HEK293 (cell line): ENCODE data around the gene ZNF576.
A peak's percentile ranks its signal among the peaks of the same experiment; 100 is the strongest.

Source experiments
- BCL11A ChIP-seq: fragments of 450-650 bp; formaldehyde crosslinking; IDR thresholded peaks from 2 replicates; pipeline ENCODE4 v1.5.1; 2016; ENCODE audit warnings: low read depth, missing biosample characterization, missing genetic modification characterization
- BCL6B ChIP-seq: fragments of 450-650 bp; formaldehyde crosslinking; IDR thresholded peaks from 2 replicates; pipeline ENCODE4 v1.5.1; 2017; ENCODE audit warnings: missing biosample characterization, missing genetic modification characterization
- GLI4 ChIP-seq: fragments of 450-650 bp; formaldehyde crosslinking; IDR thresholded peaks from 2 replicates; pipeline ENCODE4 v1.5.1; 2016; ENCODE audit warnings: missing biosample characterization, missing genetic modification characterization
- HOXA7 ChIP-seq: sonication (generic); formaldehyde crosslinking; IDR thresholded peaks from 2 replicates; pipeline ENCODE4 v1.8.1; 2022; ENCODE audit warnings: missing genetic modification reagents, borderline replicate concordance
- IKZF3 ChIP-seq: fragments of 450-650 bp; IDR thresholded peaks from 2 replicates; pipeline ENCODE4 v1.5.0; 2018; ENCODE audit warnings: missing biosample characterization, mild to moderate bottlenecking, missing genetic modification characterization, moderate library complexity
- KLF17 ChIP-seq: fragments of 450-650 bp; formaldehyde crosslinking; IDR thresholded peaks from 2 replicates; pipeline ENCODE4 v1.5.1; 2016; ENCODE audit warnings: missing biosample characterization, missing genetic modification characterization
- PRDM10 ChIP-seq: fragments of 450-650 bp; formaldehyde crosslinking; IDR thresholded peaks from 2 replicates; pipeline ENCODE4 v1.5.1; 2016; ENCODE audit warnings: missing biosample characterization, missing genetic modification characterization
- ZBTB10 ChIP-seq: fragments of 450-650 bp; formaldehyde crosslinking; IDR thresholded peaks from 2 replicates; pipeline ENCODE4 v1.5.1; 2016; ENCODE audit warnings: missing biosample characterization, missing genetic modification characterization
- ZFP69B ChIP-seq: fragments of 450-650 bp; formaldehyde crosslinking; IDR thresholded peaks from 2 replicates; pipeline ENCODE4 v1.5.1; 2016; ENCODE audit warnings: missing biosample characterization, missing genetic modification characterization
- ZNF202 ChIP-seq: fragments of 450-650 bp; formaldehyde crosslinking; IDR thresholded peaks from 2 replicates; pipeline ENCODE4 v1.5.1; 2016; ENCODE audit warnings: missing biosample characterization, missing genetic modification characterization, borderline replicate concordance
- ZNF214 ChIP-seq: fragments of 450-650 bp; formaldehyde crosslinking; IDR thresholded peaks from 2 replicates; pipeline ENCODE4 v1.5.1; 2017; ENCODE audit warnings: missing biosample characterization, mild to moderate bottlenecking, missing genetic modification characterization, borderline replicate concordance
- ZNF239 ChIP-seq: fragments of 450-650 bp; formaldehyde crosslinking; IDR thresholded peaks from 2 replicates; pipeline ENCODE4 v1.5.1; 2016; ENCODE audit warnings: missing biosample characterization, missing genetic modification characterization
- ZNF362 ChIP-seq: fragments of 450-650 bp; formaldehyde crosslinking; IDR thresholded peaks from 2 replicates; pipeline ENCODE4 v1.5.1; 2016; ENCODE audit warnings: missing biosample characterization, missing genetic modification characterization
- ZNF501 ChIP-seq: fragments of 450-650 bp; formaldehyde crosslinking; IDR thresholded peaks from 2 replicates; pipeline ENCODE4 v1.5.1; 2016; ENCODE audit warnings: missing biosample characterization, missing genetic modification characterization
- ZNF521 ChIP-seq: fragments of 450-650 bp; formaldehyde crosslinking; IDR thresholded peaks from 2 replicates; pipeline ENCODE4 v1.5.1; 2017; ENCODE audit warnings: missing biosample characterization, mild to moderate bottlenecking, missing genetic modification characterization
- ZNF561 ChIP-seq: fragments of 450-650 bp; IDR thresholded peaks from 2 replicates; pipeline ENCODE4 v1.5.1; 2018; ENCODE audit warnings: missing biosample characterization, missing genetic modification characterization, borderline replicate concordance
- TF ChIP-seq, protein P1 (sequence below): fragments of 450-650 bp; formaldehyde crosslinking; IDR thresholded peaks from 2 replicates; pipeline ENCODE4 v1.5.1; 2016; ENCODE audit warnings: missing biosample characterization, missing genetic modification characterization
- TF ChIP-seq, protein P2 (sequence below): fragments of 450-650 bp; formaldehyde crosslinking; IDR thresholded peaks from 2 replicates; pipeline ENCODE4 v1.5.1; 2017; ENCODE audit warnings: missing biosample characterization, missing genetic modification characterization
- TF ChIP-seq, protein P3 (sequence below): fragments of 450-650 bp; formaldehyde crosslinking; conservative IDR thresholded peaks from 2 replicates; pipeline ENCODE4 v1.5.1; 2016; ENCODE audit warnings: low read depth, missing biosample characterization, missing genetic modification characterization

The ZNF576 gene

GRCh38 chr19:43619262-43620060 lies 23.1 kb downstream of the ZNF576 start, which contains the start of gene ZNF428 (continued):
- TF ChIP-seq, protein P1, sequence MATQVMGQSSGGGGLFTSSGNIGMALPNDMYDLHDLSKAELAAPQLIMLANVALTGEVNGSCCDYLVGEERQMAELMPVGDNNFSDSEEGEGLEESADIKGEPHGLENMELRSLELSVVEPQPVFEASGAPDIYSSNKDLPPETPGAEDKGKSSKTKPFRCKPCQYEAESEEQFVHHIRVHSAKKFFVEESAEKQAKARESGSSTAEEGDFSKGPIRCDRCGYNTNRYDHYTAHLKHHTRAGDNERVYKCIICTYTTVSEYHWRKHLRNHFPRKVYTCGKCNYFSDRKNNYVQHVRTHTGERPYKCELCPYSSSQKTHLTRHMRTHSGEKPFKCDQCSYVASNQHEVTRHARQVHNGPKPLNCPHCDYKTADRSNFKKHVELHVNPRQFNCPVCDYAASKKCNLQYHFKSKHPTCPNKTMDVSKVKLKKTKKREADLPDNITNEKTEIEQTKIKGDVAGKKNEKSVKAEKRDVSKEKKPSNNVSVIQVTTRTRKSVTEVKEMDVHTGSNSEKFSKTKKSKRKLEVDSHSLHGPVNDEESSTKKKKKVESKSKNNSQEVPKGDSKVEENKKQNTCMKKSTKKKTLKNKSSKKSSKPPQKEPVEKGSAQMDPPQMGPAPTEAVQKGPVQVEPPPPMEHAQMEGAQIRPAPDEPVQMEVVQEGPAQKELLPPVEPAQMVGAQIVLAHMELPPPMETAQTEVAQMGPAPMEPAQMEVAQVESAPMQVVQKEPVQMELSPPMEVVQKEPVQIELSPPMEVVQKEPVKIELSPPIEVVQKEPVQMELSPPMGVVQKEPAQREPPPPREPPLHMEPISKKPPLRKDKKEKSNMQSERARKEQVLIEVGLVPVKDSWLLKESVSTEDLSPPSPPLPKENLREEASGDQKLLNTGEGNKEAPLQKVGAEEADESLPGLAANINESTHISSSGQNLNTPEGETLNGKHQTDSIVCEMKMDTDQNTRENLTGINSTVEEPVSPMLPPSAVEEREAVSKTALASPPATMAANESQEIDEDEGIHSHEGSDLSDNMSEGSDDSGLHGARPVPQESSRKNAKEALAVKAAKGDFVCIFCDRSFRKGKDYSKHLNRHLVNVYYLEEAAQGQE (tag by site-specific recombination): 0 out of 2 replicates have a peak, but pooled peaks have one; percentile 44
- TF ChIP-seq BCL11A (tag by site-specific recombination) (no peak), KLF17 (tag by site-specific recombination) (peak; percentile 27; the same call in 1 of the 2 replicates), ZNF501 (tag by site-specific recombination) (peak; percentile 75; the same call in 1 of the 2 replicates), PRDM10 (tag by site-specific recombination) (peak; percentile 100), BCL6B (tag by site-specific recombination) (no peak), GLI4 (no peak), IKZF3 (peak; percentile 98), ZBTB10 (peak; percentile 11), ZNF239 (tag by site-specific recombination) (no peak), ZNF362 (tag by site-specific recombination) (no peak), ZNF521 (tag by site-specific recombination) (no peak), HOXA7 (CRISPR knock-in tag) (no peak; the same call in 1 of the 2 replicates), ZFP69B (tag by site-specific recombination) (peak; percentile 46), ZNF202 (tag by site-specific recombination) (no peak), ZNF561 (peak; percentile 94), ZNF214 (tag by site-specific recombination) (no peak)
- TF ChIP-seq, protein P2, sequence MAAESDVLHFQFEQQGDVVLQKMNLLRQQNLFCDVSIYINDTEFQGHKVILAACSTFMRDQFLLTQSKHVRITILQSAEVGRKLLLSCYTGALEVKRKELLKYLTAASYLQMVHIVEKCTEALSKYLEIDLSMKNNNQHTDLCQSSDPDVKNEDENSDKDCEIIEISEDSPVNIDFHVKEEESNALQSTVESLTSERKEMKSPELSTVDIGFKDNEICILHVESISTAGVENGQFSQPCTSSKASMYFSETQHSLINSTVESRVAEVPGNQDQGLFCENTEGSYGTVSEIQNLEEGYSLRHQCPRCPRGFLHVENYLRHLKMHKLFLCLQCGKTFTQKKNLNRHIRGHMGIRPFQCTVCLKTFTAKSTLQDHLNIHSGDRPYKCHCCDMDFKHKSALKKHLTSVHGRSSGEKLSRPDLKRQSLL: peak; percentile 6; the same call in 1 of the 2 replicates
- TF ChIP-seq, protein P3, sequence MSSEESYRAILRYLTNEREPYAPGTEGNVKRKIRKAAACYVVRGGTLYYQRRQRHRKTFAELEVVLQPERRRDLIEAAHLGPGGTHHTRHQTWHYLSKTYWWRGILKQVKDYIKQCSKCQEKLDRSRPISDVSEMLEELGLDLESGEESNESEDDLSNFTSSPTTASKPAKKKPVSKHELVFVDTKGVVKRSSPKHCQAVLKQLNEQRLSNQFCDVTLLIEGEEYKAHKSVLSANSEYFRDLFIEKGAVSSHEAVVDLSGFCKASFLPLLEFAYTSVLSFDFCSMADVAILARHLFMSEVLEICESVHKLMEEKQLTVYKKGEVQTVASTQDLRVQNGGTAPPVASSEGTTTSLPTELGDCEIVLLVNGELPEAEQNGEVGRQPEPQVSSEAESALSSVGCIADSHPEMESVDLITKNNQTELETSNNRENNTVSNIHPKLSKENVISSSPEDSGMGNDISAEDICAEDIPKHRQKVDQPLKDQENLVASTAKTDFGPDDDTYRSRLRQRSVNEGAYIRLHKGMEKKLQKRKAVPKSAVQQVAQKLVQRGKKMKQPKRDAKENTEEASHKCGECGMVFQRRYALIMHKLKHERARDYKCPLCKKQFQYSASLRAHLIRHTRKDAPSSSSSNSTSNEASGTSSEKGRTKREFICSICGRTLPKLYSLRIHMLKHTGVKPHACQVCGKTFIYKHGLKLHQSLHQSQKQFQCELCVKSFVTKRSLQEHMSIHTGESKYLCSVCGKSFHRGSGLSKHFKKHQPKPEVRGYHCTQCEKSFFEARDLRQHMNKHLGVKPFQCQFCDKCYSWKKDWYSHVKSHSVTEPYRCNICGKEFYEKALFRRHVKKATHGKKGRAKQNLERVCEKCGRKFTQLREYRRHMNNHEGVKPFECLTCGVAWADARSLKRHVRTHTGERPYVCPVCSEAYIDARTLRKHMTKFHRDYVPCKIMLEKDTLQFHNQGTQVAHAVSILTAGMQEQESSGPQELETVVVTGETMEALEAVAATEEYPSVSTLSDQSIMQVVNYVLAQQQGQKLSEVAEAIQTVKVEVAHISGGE (tag by site-specific recombination): peak; percentile 69
